ENCODE data around the gene TMEM218.
"Not testable (repeated sequence)": the region's sequence is repeated elsewhere in the genome, so short reads cannot be mapped to it uniquely, and the experiment has no call there.

Gene TMEM218

DNA sequence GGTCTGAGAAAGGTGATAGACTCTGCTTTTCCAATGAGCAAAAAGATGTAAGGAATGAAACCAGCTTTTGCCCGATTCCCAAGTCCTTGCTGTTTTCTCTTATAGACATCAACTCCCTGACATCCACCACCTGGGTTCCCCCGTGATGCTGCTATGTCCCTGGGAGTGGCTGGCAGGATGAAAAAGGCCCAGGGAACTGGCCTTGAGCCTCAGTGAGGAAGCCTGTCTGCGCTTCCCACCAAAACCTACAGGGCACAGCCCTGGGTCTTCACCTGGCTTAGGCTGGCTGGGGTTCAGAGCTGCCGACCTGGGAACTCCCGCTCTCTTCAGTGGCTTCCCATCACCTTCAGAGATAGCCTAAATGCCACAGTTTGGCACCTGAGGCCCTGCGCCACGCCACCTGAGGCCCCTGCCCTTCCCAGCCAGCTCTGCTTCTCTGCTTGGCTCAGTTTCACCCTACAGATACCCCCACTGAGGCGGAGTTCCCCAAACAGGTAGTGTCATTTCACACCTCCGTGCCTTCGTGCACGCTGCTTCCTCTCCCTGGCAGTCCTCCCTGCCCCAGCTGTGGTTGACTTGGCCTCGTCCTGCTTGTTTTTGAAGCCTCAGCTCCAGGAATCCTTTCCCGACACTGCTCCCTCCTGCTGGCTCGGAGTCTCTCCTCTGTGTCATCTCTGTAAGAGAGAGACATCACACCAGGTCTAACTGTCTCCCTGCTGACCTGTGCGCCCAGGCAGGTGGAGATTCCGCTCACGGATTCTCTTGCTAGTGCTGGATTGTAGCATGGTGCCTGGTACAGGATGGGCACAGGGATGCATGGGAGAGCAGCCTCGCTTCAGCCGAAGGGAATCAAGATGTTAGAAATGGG, 37.6 kb downstream of the TMEM218 start:
- DNase-seq, result no peak

DNA sequence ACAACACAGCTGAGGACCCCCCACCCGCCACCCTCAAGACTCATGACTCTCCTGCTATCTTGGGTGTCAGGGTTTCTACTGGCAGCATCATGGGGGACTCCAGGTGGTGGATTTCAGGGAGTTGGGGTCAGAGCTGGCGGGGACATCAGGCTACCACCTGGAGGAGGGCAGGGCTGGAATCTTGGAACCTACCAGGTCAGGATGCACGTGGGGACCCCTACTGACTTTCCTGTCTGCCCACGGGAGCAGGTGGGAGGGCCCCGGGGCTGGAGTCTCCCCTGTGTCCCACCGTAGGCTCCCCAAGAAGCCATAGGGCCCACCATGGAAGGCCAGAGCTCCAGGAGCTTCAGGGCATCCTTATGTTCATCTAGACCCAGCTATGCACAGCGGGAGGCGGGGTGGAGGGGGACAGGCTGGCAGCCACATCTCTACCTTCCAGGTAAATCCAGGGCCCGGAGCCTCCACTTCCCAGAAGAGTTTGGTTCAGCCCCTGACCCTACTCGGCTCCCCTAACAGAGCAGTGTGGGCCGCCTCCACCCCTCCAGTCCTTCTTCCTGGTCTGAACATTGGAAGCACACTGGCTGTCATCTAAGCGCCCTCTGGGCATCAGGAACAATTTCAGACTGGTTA, 38.4 kb downstream of the TMEM218 start:
- no peak for DNase-seq

DNA sequence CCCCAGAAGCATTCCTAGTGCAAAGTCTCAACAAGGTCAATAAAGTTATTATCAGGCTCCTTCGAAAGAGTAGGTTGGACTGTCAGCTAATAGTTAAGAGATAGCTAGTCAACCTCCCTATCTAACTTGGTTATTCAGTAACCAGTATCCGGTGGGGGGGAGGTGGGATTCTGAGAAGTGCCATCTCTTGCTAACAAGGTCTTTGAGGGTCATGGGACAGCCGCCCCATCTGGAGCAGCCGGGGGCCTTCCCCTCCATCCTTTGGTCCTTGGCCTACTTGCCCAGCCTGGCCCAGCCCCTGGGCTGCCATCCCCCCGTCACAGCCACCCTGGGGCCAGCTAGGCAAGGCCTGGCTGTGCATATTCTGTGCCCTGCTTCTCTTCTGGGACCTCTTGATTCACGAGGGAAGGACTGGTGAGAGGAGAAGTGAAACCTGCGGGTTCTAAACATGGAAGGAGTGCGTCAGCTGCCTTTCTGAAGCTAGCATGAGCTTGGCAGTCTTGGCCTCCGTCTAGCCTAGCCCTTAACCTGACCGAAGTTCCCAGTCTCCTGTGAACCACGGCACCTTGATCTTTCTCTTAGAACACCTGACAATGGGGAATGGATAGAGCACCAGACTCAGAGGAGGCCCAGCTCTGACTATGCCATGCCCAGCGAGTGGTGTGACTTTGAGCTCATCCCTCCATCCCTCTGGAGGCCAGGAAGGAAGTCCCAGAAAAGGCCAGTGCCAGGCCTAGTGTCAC, 39.0 kb downstream of the TMEM218 start:
- no peak for DNase-seq

DNA sequence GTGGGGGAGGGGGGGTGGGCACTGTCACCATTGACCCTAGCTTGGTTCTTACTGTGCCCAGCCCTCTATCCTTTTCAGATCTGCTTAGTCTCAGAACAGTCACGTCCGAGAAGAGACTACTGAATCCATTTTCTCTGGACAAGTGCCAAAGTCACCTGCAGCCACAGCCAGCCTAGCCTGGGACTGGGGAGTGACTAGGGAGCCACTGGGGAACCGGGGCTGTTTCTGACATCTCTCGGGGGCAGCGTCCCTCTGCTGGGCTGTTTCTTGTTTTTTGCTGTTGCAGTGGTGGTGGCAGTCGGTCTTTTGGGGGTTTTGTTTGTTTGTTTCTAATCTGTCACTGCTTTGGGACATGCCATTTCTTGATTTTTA, 39.6 kb downstream of the TMEM218 start:
- DNase-seq, result no peak

DNA sequence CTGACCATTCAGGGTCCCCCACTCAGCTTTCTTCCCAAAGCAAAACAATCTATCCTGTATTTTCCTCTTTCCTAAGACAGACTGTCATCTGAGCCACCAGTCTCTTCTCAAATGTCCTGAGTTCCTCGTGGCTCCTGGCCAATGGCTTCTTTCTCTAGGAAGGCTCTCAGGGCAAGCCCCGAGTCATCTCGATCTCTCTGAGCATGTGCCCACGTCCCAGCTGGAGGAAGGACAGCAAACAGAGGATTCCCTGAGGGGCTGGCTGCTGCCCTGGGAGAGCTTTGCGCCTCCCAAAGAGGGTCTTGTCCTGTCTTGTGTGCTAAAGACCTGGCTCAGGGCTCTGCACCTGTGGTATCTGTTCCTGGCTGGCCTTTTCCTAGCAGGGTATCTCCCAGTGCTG, 40.0 kb downstream of the TMEM218 start:
- DNase-seq, result no peak

DNA sequence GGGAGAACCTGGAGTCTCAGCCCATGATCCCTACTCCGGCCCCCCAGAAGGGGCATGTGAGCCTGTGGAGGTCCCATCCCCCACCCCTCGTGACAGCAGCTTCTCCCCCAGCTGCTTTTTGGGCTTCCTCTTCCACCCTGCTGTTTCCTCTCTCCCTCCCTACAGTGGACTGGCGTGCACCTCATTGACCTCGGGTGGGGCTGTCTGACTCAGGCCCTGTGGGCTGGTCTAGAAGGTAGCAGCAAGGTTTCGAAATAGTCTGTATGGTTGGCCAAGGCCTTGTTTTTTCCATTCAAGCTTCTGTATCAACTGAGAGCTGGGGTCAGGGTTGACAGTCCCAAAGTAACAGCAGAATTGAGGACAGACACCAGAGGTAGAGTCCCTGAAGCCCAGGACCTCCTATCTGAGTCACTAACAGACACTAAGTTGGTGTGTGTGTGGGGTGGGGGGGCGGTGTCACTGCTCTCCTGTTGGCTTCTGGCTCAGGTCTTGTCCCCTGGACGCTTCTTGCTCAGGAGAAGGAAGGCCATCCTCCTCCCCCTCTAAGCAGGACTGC, 40.6 kb downstream of the TMEM218 start:
- DNase-seq, result no peak

DNA sequence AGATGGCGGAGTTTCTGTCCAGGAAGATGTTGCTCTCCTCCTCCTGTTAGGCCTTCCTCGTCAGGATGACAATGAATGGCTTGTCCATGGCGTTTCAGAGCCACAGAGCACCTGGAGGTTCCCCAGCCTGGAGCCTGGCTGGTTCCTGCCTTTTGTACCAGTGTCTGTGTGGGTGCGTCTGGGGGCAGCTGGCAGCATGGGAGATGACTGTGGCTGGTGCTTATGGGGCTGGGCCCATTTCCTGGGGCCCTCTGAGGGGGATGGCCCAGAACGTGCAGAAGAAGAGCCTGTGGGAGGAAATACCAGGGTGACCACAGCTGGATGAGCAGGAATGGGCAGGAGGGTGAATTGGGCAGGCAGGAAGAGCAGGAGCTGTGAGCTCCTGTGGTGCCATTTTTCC, 41.6 kb downstream of the TMEM218 start:
- DNase-seq, result no peak

DNA sequence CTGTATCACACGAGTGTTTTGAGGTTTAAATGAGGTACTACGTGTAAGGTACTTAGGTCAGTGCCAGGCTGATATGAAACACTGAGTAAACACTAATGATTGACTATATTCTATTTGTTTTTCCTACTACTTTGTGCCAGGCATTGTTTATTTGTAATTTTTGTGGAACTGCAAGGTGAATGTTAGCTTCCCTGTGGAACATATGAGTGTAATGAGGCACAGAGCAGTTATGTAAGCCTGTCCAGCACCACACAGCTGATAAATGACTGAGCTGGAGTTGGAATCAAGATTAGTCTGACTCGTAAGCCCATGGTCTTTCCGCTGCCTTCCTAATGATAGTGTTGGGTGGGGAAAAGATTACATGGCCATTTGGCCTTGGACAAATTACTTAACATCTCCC, 42.4 kb downstream of the TMEM218 start:
- no peak for DNase-seq

DNA sequence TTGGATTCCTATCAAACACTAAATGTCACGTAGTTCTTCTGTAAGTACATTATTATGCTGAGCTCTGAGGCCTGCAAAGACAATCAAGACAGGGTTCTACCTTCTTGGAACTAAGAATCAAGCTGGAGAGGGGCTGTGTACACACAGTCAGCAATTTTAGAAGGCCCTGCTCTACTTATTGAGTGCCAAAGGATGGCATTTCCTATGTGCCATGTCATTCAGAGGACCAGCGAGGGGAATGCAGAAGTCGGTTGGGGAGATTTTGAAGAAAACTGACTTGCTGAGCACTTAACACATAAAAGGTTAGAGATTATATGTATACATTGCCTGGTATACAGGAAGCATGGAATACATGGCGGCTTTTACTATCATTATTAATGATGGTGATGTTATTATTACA, 43.1 kb downstream of the TMEM218 start:
- DNase-seq, result no peak

DNA sequence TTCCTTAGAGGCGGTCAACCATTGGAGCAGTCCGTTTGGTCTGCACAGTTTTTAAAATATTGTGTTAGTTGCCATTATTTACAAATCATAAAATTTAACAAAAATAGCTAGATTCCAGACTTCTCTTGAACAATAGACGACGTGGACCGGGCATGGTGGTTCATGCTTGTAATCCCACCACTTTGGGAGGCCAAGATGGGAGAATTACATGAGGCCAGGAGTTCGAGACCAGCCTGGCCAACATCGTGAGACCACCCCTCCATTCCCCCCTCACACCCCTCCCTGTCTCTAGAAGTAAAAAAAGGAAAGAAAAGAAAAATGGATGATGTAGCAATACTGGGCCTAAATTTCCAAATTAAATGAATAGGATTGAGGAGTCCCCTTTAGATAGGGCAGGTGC, 47.4 kb downstream of the TMEM218 start:
- no peak for DNase-seq

DNA sequence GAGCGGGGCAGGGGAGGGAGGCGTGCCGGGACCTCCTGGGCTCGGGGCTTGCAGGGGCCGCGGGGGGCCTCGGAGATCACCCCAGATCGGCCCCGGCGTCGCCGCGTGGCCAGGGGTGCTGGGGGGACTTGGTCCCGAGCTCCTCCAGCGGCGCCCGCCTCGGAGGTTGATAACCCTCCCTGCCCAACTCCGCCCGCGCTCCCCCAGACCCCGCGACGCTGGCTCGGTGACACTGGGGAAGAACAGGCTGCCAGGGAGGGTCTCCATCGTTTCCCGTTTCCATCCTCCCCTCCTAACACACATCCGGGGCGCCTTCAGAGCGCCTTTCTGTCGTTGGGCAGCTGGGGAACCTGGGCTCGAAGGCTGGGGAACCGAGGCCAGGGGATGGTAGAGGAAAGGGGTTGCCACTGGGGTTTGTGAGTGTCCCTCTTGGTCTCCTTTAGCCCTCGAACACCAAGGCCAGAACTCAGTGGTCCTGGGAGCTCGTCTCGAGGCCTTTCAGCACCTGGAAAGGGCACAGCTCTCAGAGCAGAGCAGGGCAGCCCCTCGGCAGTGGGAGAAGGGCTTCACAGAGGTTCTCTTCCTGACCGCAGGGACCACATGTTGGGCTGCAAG, 47.9 kb downstream of the TMEM218 start:
- DNase-seq, result no peak

DNA sequence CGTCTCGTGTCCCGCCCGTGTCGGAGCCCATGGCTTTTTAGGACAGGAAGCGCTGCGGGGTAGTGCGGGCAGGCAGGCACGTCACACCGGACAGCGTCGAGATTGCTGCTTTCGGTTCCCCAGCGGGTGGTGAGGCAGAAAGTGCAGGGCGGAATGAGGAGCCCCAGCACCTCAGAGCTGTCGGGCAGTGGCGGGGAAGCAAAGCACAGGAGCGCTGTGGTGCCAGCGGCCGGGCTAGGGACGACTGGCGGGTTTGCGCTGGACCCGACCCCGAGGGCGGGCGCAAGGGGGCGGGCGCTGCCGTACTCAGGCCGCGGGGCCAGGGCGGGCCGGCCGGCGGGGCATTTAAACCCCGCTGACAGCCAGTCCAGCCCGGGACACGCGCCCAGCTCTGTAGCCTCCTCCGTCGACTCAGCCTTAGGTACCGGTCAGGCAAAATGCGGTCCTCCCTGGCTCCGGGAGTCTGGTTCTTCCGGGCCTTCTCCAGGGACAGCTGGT, 48.4 kb downstream of the TMEM218 start, which contains the start of gene SLC37A2:
Gene SLC37A2, plus strand, starts transcription at position 375 of the 498 bp plus-strand sequence. Its CDS starts 63 bp downstream, at position 438.
- peak; percentile 16 for DNase-seq

DNA sequence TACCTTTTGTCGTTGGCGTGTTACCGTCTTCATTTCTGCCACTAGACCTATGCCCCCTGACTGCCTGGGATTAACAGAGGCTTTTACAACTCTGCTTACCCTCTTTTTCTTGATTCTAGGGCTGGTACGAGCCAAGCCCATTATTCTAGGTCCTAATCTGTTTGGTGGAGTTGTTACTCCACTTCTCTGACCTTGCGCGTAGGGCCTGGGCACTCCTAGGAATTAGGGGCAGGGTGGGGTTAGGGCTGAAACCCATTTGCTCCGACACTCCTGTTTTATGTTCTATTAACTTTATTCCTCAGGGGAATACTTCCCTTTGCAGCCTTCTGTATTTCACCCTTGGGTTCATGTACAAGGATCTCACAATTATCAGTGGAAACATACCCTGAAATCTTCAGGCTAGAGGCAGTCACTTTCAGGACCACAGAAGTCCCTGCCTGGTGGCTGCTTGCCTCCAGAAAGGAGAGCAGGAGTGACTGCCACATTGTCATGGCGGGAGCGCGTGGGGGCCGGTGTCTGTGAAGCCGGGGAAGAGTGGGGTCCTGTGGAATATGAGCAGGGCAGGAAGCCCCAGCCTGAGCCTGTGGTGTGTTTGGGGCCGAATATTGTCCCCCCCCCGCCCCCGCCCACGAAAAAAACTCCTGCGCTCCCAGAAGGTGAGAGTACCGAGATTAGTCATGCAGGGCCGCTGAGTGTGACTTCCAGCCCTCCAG, 49.1 kb downstream of the TMEM218 start:
- no peak for DNase-seq

DNA sequence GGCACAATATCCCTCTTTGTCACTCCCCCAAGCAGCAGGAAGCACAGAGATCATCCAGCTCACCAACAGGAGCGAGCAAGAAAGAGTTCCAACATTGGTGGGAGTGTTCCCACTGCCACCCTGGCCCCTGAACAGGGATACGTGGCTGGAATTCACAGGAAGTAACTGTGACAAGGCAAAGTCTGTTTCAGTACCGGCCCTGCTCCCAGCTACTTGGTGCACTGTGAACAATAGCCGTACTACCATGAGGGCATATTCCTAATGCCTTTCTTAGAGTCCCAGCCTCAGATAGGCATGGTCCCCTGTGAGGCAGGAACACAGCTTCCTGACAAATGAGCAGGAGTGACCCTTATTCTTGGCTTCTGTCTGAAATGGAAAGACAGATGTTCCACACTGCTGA, 50.1 kb downstream of the TMEM218 start:
- DNase-seq, result no peak

DNA sequence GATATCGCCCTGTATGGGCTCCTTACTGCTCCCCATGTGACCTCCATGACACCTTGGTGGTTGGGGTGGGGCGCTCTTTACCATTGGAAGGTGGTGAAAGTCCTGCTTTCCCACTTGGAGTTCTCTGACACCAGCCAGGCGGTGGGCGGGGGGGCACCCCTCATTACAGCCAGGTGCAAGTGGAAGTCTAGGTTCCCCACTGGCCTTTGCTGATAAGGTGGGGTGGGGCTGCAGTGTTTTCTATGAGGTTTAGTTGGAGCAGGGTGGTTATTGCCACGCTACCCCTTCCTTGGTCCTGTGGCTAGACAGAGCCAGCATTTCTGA, 53.8 kb downstream of the TMEM218 start:
- DNase-seq, result no peak

DNA sequence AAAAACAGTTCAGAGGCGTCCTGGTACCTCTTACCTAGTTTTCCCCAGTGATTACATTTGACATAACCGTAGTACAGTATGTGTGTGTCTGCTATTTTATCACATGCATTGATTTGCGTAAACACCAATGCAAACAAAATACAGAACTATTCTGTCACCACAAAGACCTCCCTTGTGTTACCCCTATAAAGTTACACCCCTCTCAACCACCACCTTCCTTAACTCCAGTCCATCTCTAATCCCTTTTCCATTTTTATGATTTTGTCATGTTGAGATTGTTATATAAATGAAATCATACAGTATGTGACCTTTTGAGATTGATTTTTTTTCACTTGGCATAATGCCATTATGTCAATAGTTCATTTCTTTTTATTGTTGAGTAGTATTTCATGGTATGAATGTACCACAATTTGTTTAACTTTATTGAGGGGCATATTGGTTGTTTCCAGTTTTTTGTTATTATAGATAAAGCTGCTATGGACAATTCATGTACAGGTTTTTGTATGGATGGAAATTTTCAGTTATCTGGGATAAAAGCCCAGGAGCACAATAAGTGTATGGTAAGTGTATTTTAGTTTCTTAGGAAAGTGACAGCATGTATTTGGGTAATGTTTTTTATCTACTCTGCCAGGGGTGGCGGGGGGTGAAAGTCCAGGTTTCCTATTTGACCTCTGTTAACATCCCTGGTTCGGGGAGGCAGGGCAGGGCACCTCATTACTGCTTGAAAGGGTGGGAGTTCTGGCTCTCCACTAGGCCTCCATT, 54.3 kb downstream of the TMEM218 start:
- DNase-seq, result no peak

DNA sequence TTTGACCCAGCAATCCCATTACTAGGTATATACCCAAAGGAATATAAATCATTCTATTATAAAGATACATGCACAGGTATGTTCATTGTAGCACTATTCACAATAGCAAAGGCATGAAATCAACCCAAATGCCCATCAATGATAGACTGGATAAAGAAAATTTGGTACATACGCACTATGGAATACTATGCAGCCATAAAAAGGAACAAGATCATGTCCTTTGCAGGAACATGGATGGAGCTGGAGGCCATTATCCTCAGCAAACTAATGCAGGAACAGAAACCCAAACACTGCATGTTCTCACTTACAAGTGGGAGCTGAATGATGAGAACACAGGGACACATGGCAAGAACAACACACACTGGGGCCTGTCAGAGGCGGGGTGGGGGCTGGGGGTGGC, 55.3 kb downstream of the TMEM218 start:
- not testable (repeated sequence) for DNase-seq

DNA sequence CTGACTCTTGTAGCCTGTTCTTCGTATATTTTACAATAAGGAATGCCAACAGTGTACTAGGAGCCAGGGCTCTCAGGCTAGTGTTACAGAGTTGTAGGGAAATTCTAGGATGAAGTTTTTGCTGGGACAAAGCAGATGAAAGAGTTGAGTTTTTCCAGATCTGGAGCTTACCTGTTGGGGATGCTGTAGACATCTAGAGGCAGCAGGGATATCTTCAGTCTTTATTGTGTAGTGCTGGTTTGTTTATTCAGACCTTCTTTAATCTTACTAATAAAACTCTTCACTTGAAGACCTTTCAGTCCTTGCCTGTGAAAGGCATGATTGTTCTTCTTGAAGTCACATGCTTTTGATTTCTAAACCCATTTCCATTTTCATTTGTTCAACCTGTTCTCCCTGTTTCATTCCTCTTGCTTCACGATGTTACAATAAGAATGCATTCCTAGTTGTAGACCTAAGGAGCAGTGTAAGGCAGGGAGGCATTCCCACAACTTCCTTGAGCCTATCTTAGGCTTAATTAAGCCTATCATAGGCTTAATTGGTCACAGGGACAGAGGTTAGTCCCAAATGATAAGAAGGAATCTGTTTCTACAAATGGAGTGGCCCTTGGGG, 56.2 kb downstream of the TMEM218 start:
- no peak for DNase-seq

DNA sequence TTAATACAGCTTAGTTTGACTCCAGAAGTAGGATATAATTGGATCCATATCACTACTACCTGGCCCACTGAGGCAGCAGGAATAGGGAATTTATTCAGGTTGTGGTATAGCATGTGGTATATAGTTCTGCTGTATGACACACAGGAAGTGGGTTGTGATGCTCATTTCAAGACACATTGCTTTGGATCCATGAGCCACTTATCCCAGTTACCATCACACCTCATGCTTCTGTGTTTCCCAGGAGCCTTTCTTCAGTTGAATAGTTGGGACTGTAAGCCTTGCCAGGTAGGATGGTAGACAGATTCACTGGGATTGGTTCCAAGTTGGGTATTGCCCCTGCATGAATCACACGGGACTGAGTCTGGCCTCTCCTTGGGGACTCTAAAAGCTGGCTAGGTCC, 58.3 kb downstream of the TMEM218 start:
- no peak for DNase-seq

DNA sequence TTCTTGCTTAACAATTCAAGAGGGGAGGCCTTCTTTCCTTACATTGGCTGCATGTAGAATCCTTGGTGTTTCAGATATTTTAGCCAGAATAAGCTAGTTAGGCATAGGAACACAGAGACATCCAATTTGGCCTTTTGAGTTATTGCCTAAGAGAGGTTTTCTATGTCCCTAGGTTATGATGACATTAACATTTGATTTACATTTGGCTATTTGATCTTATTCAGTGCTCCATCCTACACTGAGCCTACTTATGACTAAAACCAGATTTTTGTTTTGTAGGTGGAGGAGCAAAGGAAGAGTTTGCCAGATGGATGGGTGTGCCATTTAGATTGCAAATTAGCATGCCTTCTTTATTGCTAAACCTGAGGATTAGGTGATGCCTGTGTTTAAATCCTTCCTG, 59.4 kb downstream of the TMEM218 start:
- DNase-seq, result no peak
